C4-2B (cell line): ENCODE results near the gene TMTC2.

Experiments used
- CTCF ChIP-seq: fragments of 450-650 bp; conservative IDR thresholded peaks from 2 replicates; pipeline ENCODE4 v1.5.1; 2017; ENCODE audit warnings: mild to moderate bottlenecking
- ZFX ChIP-seq: fragments of 450-650 bp; IDR thresholded peaks from 2 replicates; pipeline ENCODE4 v1.6.1; 2017

GRCh38 chr12:82695531-82695930 lies 8.8 kb downstream of the TMTC2 start:
- TF ChIP-seq CTCF (no peak), ZFX (no peak)
